Naive thymus-derived CD8-positive, alpha-beta T cell (primary cell): ENCODE results near the gene MT1M. TPM values are rescaled to one million over a fixed set of nuclear protein-coding genes. Genes with fewer than 3 reads are reported as not detected.
A peak's percentile ranks its signal among the peaks of the same experiment; 100 is the strongest.
"Not testable (repeated sequence)": the region's sequence is repeated elsewhere in the genome, so short reads cannot be mapped to it uniquely, and the experiment has no call there.

Experiments used
- ATAC-seq, 2 donors: fragments of 150-1000 bp; cut with Tn5 transposase in 1 of 2; sonication (Bioruptor Pico), chemical (Tn5 transposase) in 1 of 2; 1 replicate in 1 of 2; 2 replicates in 1 of 2; pipeline ENCODE4 v1.10.0; 2021; ENCODE audit warnings: mild to moderate bottlenecking in 2 of 2, moderate library complexity in 2 of 2
- POLR2A ChIA-PET: fragments of 350-600 bp; sonication (Branson Sonifier 250); formaldehyde crosslinking; loops from one replicate; lab custom pipeline; 2021; ENCODE audit warnings: antibody characterized with exemption; lab: Charles Lee
- DNase-seq, 10 donors: peaks; one replicate each; pipeline versions ENCODE4 v3.0.0 to v3.0.0-alpha.2; 2020 to 2022
- H3K27ac Mint-ChIP-seq, 10 donors: one replicate each; pipeline ENCODE4 v1.8.0; 2020 to 2022; ENCODE audit warnings: mild to moderate bottlenecking in 10 of 10, mixed read lengths in 10 of 10, moderate library complexity in 4 of 10, inconsistent platforms in 1 of 10
- H3K27me3 Mint-ChIP-seq, 5 donors: one replicate each; pipeline ENCODE4 v1.8.0; 2021 to 2022; ENCODE audit warnings: mixed read lengths in 5 of 5
- H3K36me3 Mint-ChIP-seq, 3 donors: one replicate each; pipeline ENCODE4 v1.8.0; 2020 to 2022; ENCODE audit warnings: mixed read lengths in 3 of 3, mild to moderate bottlenecking in 2 of 3, inconsistent platforms in 1 of 3
- H3K4me1 Mint-ChIP-seq, 4 donors: one replicate each; pipeline ENCODE4 v1.8.0; 2021 to 2022; ENCODE audit warnings: mixed read lengths in 4 of 4
- H3K4me3 Mint-ChIP-seq, 10 donors: one replicate each; pipeline ENCODE4 v1.8.0; 2020 to 2022; ENCODE audit warnings: mild to moderate bottlenecking in 10 of 10, mixed read lengths in 10 of 10, moderate library complexity in 6 of 10, inconsistent platforms in 1 of 10
- H3K9me3 Mint-ChIP-seq, 9 donors: one replicate each; pipeline ENCODE4 v1.8.0; 2020 to 2022; ENCODE audit warnings: mixed read lengths in 9 of 9, mild to moderate bottlenecking in 3 of 9, inconsistent platforms in 1 of 9, moderate library complexity in 1 of 9
- polyA plus RNA-seq, 3 donors: library from polyadenylated mRNA; unstranded; fragments of 300-500 nt; fragmentation: Illumina TruSeq; gene quantifications; one replicate each; pipeline ENCODE4 v1.2.3, GENCODE V29; 2021
- total RNA-seq, 8 experiments: library from RNA in 2 of 8; stranded (reverse) in 2 of 8; gene quantifications; one replicate each; pipeline ENCODE4 v1.2.3 and lab custom pipeline; 2021 to 2026

MT1M gene
- total RNA-seq = not detected
- polyA plus RNA-seq = not detected
- 0 reads per million in 6 experiments for total RNA-seq (lab: John Stamatoyannopoulos, UW)

DNA sequence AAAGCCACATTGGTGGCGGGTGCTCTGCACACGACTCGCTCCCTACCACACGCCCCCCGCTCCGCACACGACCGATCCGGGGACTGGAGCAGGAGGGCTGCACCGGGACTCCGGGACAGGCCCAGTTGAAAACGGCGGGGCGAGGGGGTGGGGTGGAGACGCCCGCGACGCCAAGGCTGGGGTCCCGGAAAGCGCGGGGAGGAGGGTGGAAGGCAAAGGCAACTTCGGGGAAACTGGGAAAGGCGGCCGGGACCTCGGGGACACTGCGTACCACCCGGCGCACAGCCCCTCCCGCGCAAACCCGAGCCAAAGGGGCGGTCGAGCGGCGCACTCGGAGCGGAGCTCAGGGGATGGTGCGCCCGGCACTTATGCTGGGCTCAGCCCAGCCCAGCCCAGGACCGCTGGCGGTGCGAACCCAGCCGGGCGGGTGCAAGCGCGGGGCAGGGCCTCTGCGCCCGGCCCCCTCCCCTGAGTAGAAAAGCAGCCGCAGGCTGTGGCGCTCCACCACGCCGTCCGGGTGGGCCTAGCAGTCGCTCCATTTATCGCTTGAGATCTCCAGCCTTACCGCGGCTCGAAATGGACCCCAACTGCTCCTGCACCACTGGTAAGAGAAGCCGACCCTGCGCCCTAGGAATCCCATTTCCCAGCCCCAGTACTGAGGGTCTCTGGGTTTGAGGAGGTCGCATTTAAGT lies at the start of gene MT1M:
TSS of gene MT1M (plus strand) at position 504 of the 692 bp plus-strand sequence. CDS start at position 577, 73 bp downstream.
- DNase-seq = no peak
- Mint-ChIP-seq H3K36me3 (peaks cover 0 to 2% (median 0%) of the 10 kb centered on the region in 3 donors), H3K4me1 (peaks cover 18 to 43% (median 33%) of the 10 kb centered on the region in 4 donors), H3K9me3 (no peaks in the 10 kb centered on the region), H3K27ac (peak within 1 kb of the TSS in 1 of 10 donors; percentile 57), H3K27me3 (peaks cover 35 to 84% (median 53%) of the 10 kb centered on the region in 5 donors), H3K4me3 (peak within 1 kb of the TSS; percentile 67 to 90 (median 81))
- POLR2A ChIA-PET = interaction anchor here (1.4 to 1.5 kb wide), 2 partner anchors 13 to 24 kb away, joined by 3 to 4 read pairs; partner anchors contain the start of gene MT2A
- peak; percentile 34 to 62 for ATAC-seq

DNA sequence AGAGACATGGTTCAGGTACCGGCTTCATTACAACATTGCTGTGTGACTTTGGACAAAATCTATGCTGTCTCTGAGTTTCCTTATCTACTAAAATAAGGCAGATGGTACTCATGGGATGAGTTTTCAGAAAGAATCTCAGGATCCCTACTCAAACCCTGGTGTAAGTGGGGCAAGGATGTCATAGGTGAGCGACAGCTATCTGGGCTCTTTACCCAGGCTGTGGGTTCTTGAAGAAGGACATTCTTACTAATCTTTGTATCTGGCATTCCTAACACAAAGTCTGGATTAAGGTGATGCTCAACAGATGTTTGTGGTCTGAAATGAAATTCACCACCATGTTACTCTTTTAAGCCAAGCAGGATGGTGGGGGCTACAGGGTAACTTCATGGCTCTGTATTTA lies 49.5 kb upstream of the MT1M start:
- H3K9me3 Mint-ChIP-seq, H3K27ac Mint-ChIP-seq, H3K4me3 Mint-ChIP-seq, ATAC-seq, H3K36me3 Mint-ChIP-seq, H3K27me3 Mint-ChIP-seq, DNase-seq, H3K4me1 Mint-ChIP-seq: not testable (repeated sequence)
- POLR2A ChIA-PET = interaction anchor here (0.9 kb wide), 1 partner anchor 126 kb away, joined by 3 read pairs; no protein-coding TSS in a partner anchor

DNA sequence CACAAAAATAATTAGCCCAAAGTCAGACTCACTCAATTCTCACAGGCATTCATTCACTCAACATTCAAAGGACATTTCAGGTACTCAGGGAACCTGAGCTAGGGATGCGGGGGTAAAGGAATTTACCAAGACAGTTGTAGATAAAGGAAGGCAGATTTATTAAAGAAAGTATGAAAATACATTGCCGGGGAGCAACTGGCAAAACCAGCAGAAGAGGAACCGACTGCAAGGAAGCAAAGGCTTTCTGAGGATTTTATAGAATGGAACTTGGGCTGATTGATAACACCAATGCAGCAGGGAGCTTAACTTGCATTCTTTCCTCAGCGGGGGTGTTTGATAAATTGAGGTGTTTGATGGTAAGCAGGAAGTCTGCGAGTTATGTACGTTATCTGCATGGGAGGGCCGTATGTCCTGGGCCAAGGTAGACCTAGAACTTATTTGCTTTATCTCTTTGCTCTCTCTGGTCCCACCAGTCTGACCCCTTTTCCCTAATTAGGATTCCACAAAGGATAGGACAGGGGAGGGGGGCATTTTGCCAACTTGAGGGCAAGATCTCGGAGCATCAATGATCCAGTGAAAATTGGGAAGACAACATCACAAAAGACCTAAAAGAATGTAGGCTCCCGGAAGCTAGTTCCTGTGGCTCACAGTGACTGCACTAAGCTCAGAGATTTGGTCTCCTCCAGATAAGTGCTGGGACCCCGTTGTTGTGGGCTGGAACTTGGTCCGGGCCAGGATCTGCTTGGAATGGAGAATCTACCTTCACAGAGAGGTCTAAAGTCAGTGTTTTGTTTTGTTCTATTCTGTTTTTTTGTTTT lies 48.9 kb upstream of the MT1M start:
- DNase-seq (no peak), ATAC-seq (no peak)
- H3K4me1 Mint-ChIP-seq = peaks cover 0 to 2% (median 0%) of the 10 kb centered on the region in 4 donors
- POLR2A ChIA-PET = interaction anchor here (0.9 kb wide), 1 partner anchor 125 kb away, joined by 3 read pairs; no protein-coding TSS in a partner anchor
- no peak overlapping the region for H3K4me3 Mint-ChIP-seq
- no peaks in the 10 kb centered on the region for H3K9me3 Mint-ChIP-seq
- H3K36me3 Mint-ChIP-seq = no peaks in the 10 kb centered on the region
- peaks cover 0 to 6% (median 0%) of the 10 kb centered on the region in 5 donors for H3K27me3 Mint-ChIP-seq
- H3K27ac Mint-ChIP-seq = no peak overlapping the region

DNA sequence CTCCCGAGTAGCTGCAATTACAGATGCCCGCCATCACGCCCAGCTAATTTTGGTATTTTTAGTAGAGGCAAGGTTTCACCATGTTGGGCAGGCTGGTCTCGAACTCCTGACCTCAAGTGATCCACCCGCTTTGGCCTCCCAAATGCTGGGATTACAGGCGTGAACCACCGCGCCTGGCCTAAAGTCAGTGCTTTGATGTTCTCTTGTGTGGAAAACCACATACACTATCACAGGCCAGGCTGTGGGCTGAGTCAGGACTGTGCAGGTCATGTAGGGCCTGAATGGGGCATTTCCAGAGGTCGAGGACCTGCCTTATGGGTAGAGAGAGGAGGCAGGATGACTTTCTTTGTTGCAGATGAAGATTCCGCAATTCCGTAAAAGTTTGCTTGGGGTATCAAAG lies 48.2 kb upstream of the MT1M start:
- ATAC-seq (no peak), DNase-seq (no peak)
- Mint-ChIP-seq H3K27me3 (peaks cover 0 to 9% (median 0%) of the 10 kb centered on the region in 5 donors), H3K9me3 (no peaks in the 10 kb centered on the region), H3K36me3 (no peaks in the 10 kb centered on the region), H3K27ac (no peak overlapping the region), H3K4me3 (no peak overlapping the region), H3K4me1 (peaks cover 0 to 5% (median 4%) of the 10 kb centered on the region in 4 donors)
- POLR2A ChIA-PET = no interaction called here

DNA sequence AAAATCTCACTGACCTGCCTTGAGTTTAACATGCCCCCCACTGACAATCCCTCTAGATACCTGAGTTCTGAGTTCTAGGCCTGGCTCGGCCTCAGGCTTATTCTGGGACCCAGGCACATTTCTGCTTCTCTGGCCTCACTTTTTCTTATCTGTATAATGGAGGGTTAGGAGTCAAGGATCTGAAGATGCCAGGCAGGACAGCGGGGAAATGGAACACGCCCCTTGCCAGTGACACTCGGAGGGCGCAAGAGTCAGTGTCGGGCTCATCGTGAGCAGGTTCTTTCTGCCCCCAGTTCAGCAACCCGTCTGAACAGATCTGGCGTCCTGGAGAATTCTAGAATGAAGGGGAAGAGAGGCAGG lies 43.7 kb upstream of the MT1M start:
- Mint-ChIP-seq H3K27ac (peak overlapping the region in 5 of 10 donors; percentile 52 to 86 (median 75)), H3K9me3 (no peaks in the 10 kb centered on the region), H3K27me3 (peaks cover 0 to 14% (median 2%) of the 10 kb centered on the region in 5 donors), H3K36me3 (no peaks in the 10 kb centered on the region), H3K4me3 (peak overlapping the region; percentile 80 to 94 (median 90)), H3K4me1 (peaks cover 8 to 15% (median 11%) of the 10 kb centered on the region in 4 donors)
- DNase-seq = no peak
- ATAC-seq = no peak
- POLR2A ChIA-PET = interaction anchor here (0.6 to 1.8 kb wide), 5 partner anchors 12 to 31 kb away, joined by 3 to 5 read pairs (median 3); partner anchors contain the start of gene MT2A

DNA sequence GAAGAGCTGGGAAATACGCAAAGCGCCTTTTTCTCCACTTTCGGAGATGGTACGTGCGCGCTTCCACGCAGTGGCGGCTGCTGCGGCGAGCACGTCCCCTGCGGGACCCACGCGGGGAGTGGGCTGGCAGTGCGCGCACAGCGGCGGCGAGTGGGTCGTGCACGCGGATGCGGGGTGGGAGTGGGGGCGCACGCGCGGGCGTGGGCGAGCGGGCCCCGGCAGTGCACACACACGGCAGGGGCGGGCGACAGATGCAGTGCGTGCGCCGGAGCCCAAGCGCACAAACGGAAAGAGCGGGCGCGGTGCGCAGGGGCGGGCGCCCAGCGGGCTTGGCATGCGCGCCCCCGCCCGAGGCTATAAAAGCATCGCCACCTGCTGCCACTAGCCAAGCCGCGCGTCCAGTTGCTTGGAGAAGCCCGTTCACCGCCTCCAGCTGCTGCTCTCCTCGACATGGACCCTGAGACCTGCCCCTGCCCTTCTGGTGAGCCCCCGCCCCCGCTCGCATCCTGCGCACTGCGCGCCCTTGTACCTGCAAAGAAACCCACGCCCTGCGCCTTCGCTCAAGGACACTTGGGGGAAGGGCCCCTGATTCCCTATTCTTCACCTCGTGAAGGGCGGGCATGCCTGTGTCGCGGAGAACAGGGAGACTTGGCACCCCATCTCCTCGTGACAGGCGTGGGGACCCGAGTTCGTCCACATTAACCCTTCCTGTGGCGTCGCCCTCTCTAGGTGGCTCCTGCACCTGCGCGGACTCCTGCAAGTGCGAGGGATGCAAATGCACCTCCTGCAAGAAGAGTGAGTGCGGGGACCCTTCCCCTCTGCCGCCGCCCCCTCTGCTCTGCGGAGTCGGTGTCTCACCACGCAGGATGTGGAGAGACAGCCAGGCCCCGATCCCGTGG lies 43.1 kb upstream of the MT1M start, which contains the start of gene MT3:
TSS of gene MT3 (plus strand) at position 388 of the 899 bp plus-strand sequence. CDS start at position 451, 63 bp downstream.
- Mint-ChIP-seq H3K4me1 (peaks cover 8 to 15% (median 11%) of the 10 kb centered on the region in 4 donors), H3K9me3 (no peaks in the 10 kb centered on the region), H3K36me3 (peaks cover 0 to 2% (median 0%) of the 10 kb centered on the region in 3 donors), H3K27ac (peak within 1 kb of the TSS in 8 of 10 donors; percentile 24 to 86 (median 64)), H3K27me3 (peaks cover 0 to 14% (median 2%) of the 10 kb centered on the region in 5 donors), H3K4me3 (peak within 1 kb of the TSS; percentile 80 to 94 (median 90))
- POLR2A ChIA-PET = interaction anchor here (0.6 to 1.8 kb wide), 5 partner anchors 11 to 31 kb away, joined by 3 to 5 read pairs (median 3); partner anchors contain the start of gene MT2A
- DNase-seq = peak; percentile 19 to 70 (median 38)
- ATAC-seq = peak; percentile 91 to 95

DNA sequence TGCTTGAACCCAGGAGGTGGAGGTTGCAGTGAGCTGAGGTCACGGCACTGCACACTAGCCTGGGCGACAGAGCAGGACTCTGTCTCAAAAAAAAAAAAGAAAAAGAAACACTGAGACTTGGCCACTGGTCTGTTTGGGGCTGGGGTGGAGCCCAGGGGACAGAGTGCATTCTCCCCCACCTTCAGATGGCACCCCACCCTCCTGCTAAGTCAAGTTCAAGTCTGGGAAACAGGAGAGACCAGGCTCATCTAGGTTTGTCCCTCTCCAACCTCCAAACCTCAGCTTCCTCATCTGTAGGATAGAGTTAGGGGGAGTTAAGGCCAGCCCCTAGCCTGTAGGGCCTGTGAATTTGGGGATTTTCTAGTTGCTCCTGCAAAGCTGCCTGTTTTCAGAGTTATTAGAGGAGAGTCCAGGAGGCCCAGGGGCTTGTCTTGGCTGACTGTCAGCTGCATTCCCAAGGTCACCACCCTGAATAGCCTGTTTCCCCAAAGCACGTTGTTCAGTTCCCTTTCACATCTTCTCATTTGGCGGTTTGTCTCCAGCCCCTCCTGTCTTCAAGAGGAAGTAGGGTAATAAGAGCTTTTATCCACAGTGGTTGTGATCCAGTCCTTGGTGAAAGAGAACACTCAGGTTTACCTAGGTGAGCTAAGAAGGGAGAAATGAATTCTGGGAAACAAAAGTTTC lies 40.9 kb upstream of the MT1M start:
- peak overlapping the region in 1 of 10 donors; percentile 16 for H3K4me3 Mint-ChIP-seq
- H3K4me1 Mint-ChIP-seq = peaks cover 8 to 15% (median 11%) of the 10 kb centered on the region in 4 donors
- POLR2A ChIA-PET = interaction anchor here (0.7 to 1.5 kb wide), 4 partner anchors 14 to 86 kb away, joined by 3 to 4 read pairs (median 4); no protein-coding TSS in a partner anchor
- H3K9me3 Mint-ChIP-seq = no peaks in the 10 kb centered on the region
- no peak for ATAC-seq
- DNase-seq = no peak
- peaks cover 0 to 2% (median 0%) of the 10 kb centered on the region in 3 donors for H3K36me3 Mint-ChIP-seq
- peaks cover 0 to 9% (median 2%) of the 10 kb centered on the region in 5 donors for H3K27me3 Mint-ChIP-seq
- no peak overlapping the region for H3K27ac Mint-ChIP-seq

DNA sequence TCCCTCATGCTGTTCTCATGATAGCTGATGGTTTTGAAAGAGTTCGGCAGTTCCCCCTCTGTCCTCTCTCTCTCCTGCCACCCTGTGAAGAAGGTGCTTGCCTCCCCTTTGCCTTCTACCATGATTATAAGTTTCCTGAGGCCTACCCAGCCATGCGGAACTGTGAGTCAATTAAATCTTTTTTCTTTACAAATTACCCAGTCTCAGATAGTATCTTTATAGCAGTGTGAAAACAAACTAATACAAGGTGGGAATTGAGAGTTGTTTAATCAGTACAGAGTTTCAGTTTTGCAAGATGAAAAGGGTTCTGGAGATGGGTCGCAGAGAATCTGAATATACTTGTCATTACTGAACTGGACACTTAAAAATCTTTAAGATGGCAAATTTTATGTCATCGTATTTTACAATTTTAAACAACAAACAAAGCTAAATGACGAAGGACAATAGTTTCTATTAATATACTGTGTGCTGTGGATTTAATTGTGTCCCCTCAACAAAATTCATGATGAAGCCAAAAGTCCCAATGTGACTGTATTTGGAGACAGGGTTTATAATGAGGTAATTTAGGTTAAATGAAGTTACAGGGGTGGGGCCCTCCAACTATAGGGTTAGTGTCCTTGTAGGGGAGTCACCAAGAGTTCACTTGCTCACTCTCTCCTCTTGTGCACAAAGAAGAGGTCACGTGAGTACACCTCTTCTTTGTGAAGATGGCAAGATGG lies 38.7 kb upstream of the MT1M start:
- ATAC-seq = no peak
- peaks cover 0 to 7% (median 2%) of the 10 kb centered on the region in 5 donors for H3K27me3 Mint-ChIP-seq
- no peaks in the 10 kb centered on the region for H3K9me3 Mint-ChIP-seq
- no peak for DNase-seq
- peaks cover 0 to 2% (median 0%) of the 10 kb centered on the region in 3 donors for H3K36me3 Mint-ChIP-seq
- POLR2A ChIA-PET = interaction anchor here (0.6 kb wide), 1 partner anchor 120 kb away, joined by 4 read pairs; no protein-coding TSS in a partner anchor
- peaks cover 7 to 15% (median 11%) of the 10 kb centered on the region in 4 donors for H3K4me1 Mint-ChIP-seq
- no peak overlapping the region for H3K4me3 Mint-ChIP-seq
- no peak overlapping the region for H3K27ac Mint-ChIP-seq

DNA sequence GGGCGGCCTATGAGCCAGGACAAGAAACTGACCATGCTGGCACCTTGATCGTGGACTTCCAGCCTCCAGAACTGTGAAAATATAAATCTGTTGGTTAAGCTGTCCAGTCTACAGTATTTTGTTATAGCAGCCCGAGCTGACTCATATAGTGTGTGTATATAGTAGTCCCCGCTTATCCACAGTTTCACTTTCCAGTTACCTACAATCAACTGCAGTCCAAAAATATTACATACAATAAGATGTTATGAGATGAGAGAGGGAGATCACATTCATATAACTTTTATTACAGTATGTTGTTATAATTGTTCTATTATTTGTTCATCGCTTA lies 38.2 kb upstream of the MT1M start:
- ATAC-seq (no peak), DNase-seq (no peak)
- H3K4me1 Mint-ChIP-seq = peaks cover 5 to 13% (median 9%) of the 10 kb centered on the region in 4 donors
- H3K27me3 Mint-ChIP-seq = peaks cover 0 to 5% (median 2%) of the 10 kb centered on the region in 5 donors
- POLR2A ChIA-PET = interaction anchor here (0.6 kb wide), 1 partner anchor 120 kb away, joined by 4 read pairs; no protein-coding TSS in a partner anchor
- H3K9me3 Mint-ChIP-seq = no peaks in the 10 kb centered on the region
- H3K4me3 Mint-ChIP-seq = no peak overlapping the region
- peaks cover 0 to 2% (median 0%) of the 10 kb centered on the region in 3 donors for H3K36me3 Mint-ChIP-seq
- peak overlapping the region in 1 of 10 donors; percentile 56 for H3K27ac Mint-ChIP-seq

DNA sequence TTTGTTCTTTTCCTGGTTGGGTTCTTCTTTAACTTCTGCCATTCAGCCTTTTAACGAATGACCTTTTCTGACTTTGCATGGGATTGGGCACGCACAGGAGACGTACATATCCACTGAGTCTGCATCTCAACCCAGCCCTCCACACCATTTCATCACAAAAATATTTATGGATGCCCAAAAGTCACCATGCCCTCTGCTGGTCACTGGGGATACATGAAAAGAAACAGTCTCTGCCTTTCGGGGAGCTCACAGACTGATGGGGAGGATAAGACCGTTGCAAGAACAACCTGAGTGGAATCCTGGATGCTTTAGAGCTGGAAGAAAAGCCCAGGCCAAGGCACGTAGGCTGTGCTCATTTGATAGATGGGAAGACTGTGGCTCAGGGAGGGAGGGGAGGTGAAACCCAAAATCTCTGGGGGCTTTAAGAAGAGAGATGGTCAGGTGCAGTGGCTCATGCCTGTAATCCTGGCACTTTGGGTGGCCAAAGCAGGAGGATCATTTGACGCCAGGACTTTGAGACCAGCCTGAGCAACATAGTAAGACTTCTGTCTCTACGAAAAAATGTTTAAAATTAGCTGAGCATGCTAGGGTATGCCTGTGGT lies 32.0 kb upstream of the MT1M start:
- Mint-ChIP-seq H3K4me3 (no peak overlapping the region), H3K27ac (peak overlapping the region in 2 of 10 donors; percentile 17 to 38), H3K36me3 (no peaks in the 10 kb centered on the region), H3K27me3 (peaks cover 0 to 6% (median 0%) of the 10 kb centered on the region in 5 donors), H3K4me1 (peaks cover 0 to 9% (median 3%) of the 10 kb centered on the region in 4 donors), H3K9me3 (no peaks in the 10 kb centered on the region)
- DNase-seq (peak in 1 of 10 donors; percentile 36), ATAC-seq (peak; percentile 38 to 46)
- POLR2A ChIA-PET = interaction anchor here (0.7 to 1.1 kb wide), 5 partner anchors 8 to 102 kb away, joined by 3 to 11 read pairs (median 4); partner anchors contain the start of genes MT2A and MT3
